Mucosa of descending colon (tissue), 3 donors: ENCODE results near the gene NKPD1. TPM values are rescaled to one million over a fixed set of nuclear protein-coding genes. Genes with fewer than 3 reads are reported as not detected.
A peak's percentile ranks its signal among the peaks of the same experiment; 100 is the strongest.

Experiments
- ATAC-seq: fragments of 200-7000 bp; cut with Tn5 transposase; one replicate; pipeline ENCODE4 v1.9.1; 2020; ENCODE audit warnings: mild to moderate bottlenecking, moderate library complexity
- DNase-seq, 3 donors: peaks; one replicate each; pipeline ENCODE4 v3.0.0-alpha.2; 2020
- H3K36me3 ChIP-seq: fragments of 200-600 bp; one replicate; pipeline ENCODE4 v1.8.0; 2021; ENCODE audit warnings: low read depth, mild to moderate bottlenecking
- H3K4me1 ChIP-seq: fragments of 200-600 bp; one replicate; pipeline ENCODE4 v1.8.0; 2021; ENCODE audit warnings: low read depth, mild to moderate bottlenecking
- H3K4me3 ChIP-seq: fragments of 200-600 bp; one replicate; pipeline ENCODE4 v1.8.0; 2021; ENCODE audit warnings: mild to moderate bottlenecking
- H3K9me3 ChIP-seq: fragments of 200-600 bp; one replicate; pipeline ENCODE4 v1.8.0; 2021; ENCODE audit warnings: mild to moderate bottlenecking
- intact Hi-C, 2 donors: fragments of 100-400 bp; cut with DNase I in 1 of 2; cut with micrococcal nuclease in 1 of 2; formaldehyde crosslinking; loops; one replicate each; pipeline versions ENCODE4 v1.11.0 to v1.11.1; 2022; cut with DNase I, micrococcal nuclease
- total RNA-seq, 3 donors: library from RNA; stranded (reverse); fragmentation: NEBNext Ultra II Directional in 2 of 3; extraction: Animal tissue kit (Norgen Biotek cat#: 25700) in 2 of 3; gene quantifications; one replicate each; pipeline versions ENCODE4 v1.2.1 to v1.2.4, GENCODE V29; 2021 to 2023
- TF ChIP-seq, protein P1 (sequence below): fragments of 200-600 bp; IDR thresholded peaks from one replicate; pipeline ENCODE4 v1.8.0; 2022; ENCODE audit warnings: antibody characterized with exemption, mild to moderate bottlenecking
- donor health status: DM: no; HTN: no; CAD: no; lungs with moderate emphysema.
- donor health status: DM: no; HTN: no; CAD: no.
- donor health status: DM: no; HTN: yes; CAD: no.

Gene NKPD1
- total RNA-seq, 3 donors from 2014 or later = not detected

DNA sequence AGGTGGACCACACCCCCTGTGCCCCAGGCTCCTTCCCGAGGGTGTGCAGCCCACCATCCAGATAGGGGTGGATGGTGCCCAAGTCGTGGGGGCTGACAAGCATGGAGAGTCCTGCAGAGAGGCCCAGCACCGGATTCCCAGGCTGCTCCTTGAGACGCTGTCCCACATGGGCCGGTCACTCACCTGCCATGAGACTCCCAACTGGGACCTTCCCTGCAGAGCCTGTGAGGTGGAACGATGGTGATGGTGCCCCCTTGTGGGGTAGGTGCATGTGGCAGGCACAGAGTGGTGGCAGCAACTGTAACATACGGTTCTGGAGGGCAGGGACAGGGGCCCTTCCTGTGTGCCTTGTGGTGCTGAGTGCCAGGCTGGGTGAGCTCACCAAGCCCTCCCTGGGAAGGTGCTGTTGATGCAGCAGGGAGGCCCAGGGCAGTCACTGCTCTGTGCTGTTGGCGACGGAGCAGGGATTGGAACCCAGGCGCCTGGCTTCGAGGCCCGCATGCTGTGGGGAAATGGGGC is 34.7 kb downstream of the NKPD1 start:
- Histone ChIP-seq H3K9me3 (no peaks in the 10 kb centered on the region), H3K36me3 (no peaks in the 10 kb centered on the region), H3K4me1 (peaks cover 12% of the 10 kb centered on the region), H3K4me3 (no peak overlapping the region)
- TF ChIP-seq, protein P1, sequence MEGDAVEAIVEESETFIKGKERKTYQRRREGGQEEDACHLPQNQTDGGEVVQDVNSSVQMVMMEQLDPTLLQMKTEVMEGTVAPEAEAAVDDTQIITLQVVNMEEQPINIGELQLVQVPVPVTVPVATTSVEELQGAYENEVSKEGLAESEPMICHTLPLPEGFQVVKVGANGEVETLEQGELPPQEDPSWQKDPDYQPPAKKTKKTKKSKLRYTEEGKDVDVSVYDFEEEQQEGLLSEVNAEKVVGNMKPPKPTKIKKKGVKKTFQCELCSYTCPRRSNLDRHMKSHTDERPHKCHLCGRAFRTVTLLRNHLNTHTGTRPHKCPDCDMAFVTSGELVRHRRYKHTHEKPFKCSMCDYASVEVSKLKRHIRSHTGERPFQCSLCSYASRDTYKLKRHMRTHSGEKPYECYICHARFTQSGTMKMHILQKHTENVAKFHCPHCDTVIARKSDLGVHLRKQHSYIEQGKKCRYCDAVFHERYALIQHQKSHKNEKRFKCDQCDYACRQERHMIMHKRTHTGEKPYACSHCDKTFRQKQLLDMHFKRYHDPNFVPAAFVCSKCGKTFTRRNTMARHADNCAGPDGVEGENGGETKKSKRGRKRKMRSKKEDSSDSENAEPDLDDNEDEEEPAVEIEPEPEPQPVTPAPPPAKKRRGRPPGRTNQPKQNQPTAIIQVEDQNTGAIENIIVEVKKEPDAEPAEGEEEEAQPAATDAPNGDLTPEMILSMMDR = peak; percentile 56
- intact Hi-C loops = no loop called here
- DNase-seq (peak; percentile 71 to 91 (median 88)), ATAC-seq (peak; percentile 92)

DNA sequence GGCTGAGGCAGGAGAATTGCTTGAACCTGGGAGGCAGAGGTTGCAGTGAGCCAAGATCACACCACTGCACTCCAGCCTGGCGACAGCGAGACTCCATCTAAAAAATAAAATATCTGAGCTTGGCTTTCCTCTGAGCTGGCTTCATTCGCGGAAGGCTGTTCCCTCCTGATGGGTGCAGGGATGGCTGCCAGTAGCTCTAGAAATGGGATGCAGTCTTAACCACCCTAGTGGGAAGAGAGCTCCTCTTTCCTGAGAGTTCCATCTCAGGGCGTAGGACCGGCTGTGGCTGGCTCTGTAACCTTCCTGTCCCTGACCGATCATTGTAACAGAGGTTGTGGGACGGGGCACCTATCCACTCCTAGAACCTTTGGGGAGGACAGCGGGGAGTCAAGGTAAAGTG is 35.4 kb downstream of the NKPD1 start:
- Histone ChIP-seq H3K36me3 (no peaks in the 10 kb centered on the region), H3K4me1 (peaks cover 12% of the 10 kb centered on the region), H3K9me3 (no peaks in the 10 kb centered on the region), H3K4me3 (no peak overlapping the region)
- intact Hi-C loops = no loop called here
- TF ChIP-seq, protein P1 = no peak
- DNase-seq (no peak), ATAC-seq (no peak)

DNA sequence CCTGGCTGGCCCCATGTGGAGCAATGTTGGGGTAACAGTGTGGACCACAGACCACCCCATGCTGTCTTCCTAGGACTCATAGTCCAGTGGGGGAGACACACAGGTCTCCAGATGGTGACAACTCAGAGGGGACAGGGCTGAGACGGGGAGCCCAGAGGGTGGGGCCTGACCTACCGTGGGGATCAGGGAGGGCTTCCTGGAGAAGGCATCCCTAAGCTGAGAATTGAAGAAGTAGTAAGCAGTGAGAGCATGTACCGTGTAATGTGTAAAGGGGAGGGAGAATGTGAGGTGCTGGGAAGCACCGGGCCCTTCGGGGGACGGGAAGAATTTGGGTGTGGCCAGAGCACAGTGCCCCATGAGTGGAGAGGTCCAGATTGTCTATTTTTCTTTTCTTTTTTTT is 36.8 kb downstream of the NKPD1 start:
- Histone ChIP-seq H3K9me3 (no peaks in the 10 kb centered on the region), H3K4me1 (peaks cover 18% of the 10 kb centered on the region), H3K4me3 (no peak overlapping the region), H3K36me3 (no peaks in the 10 kb centered on the region)
- ATAC-seq (no peak), DNase-seq (no peak)
- TF ChIP-seq, protein P1 = no peak
- intact Hi-C loops = no loop called here

DNA sequence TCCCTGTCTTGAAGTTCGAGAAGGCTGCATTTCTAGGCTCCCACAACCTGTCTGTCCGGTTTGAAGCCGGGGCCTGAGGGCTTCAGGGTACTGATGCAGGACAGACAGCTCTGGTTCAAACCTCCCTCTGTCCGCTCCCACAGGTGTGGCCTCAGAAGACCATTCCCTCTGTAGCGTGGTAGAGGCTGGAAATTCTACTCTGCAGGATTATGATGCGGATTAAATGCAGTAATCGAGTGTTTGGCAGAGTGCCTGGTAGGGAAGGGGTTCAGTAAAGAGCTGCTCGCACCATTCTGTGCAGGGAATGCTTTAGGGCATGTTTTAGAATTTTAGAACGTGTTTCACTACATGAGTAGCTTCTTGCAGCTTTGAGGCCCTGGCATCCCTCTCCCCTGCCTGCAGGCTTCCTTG is 37.3 kb downstream of the NKPD1 start:
- Histone ChIP-seq H3K9me3 (no peaks in the 10 kb centered on the region), H3K36me3 (no peaks in the 10 kb centered on the region), H3K4me3 (no peak overlapping the region), H3K4me1 (peaks cover 24% of the 10 kb centered on the region)
- intact Hi-C loops = no loop called here
- ATAC-seq (no peak), DNase-seq (peak in 1 of 3 donors; percentile 34)
- TF ChIP-seq, protein P1 = no peak

DNA sequence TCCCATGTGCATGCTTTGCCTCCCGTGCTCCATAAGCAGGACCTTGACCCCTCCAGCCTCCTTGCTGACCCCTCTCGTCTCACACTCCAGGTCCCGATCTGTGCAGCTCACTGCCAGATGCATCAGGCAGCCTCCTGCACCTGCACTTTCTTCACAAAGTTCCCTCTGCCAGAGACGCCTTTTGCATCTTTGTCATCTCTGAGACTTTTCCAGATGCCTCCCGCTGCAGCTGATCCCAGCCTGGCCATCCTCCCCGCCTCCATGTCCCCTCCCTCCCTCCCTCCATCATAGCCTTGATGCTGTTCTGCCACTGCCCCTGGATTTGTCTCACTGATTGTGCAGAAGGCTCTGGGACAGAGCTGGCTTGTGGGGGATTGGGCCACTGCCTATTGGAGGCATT is 38.0 kb downstream of the NKPD1 start:
- intact Hi-C loops = no loop called here
- ATAC-seq (no peak), DNase-seq (no peak)
- H3K9me3 ChIP-seq = no peaks in the 10 kb centered on the region
- H3K36me3 ChIP-seq = no peaks in the 10 kb centered on the region
- TF ChIP-seq, protein P1 = no peak
- H3K4me3 ChIP-seq = no peak overlapping the region
- H3K4me1 ChIP-seq = peaks cover 30% of the 10 kb centered on the region

DNA sequence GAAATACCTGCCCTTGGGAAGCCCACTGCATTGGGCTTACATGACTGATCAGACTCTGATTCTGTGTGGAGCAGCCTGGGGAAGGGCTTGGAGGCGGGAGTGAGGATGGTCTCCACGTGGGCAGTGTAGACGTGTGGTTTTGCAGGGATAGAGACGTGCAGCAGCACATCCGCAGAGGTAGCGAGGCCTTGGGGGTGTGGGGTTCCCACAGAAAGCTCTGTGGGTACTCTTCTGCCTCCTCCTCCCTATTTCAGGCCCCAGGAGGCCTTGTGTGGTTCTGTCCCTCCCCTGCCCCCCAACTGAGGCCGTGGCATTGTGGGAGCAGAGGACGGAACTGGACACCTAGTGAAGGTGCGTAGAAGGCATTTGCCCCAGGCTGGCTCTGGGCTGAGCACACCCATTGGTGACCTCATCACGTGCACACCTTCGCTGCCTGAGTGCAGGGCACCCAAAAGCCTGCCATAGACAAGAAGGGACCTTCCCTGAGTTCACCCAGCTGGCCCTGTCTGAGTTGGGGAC is 38.9 kb downstream of the NKPD1 start:
- Histone ChIP-seq H3K36me3 (no peaks in the 10 kb centered on the region), H3K9me3 (no peaks in the 10 kb centered on the region), H3K4me1 (peaks cover 40% of the 10 kb centered on the region), H3K4me3 (no peak overlapping the region)
- no peak for ATAC-seq
- intact Hi-C loops = no loop called here
- no peak for DNase-seq
- TF ChIP-seq, protein P1 = no peak
